ENCODE data around the gene SPIRE2.

GRCh38 chr16:89904606-89905510 lies 76.6 kb downstream of the SPIRE2 start:
- no peak for TF ChIP-seq EZH2phosphoT487 (IDR thresholded peaks at IDR 0.05; ENCODE audit: insufficient read depth, low read depth)
- no peak for TF ChIP-seq EZH2 (IDR thresholded peaks at IDR 0.05; ENCODE audit: insufficient read depth, poor library complexity, severe bottlenecking)
